Parathyroid adenoma (tissue), 2 donors: ENCODE measurements around the gene UQCC2.

Experiments used
- H2AFZ ChIP-seq: fragments of 300-600 bp; sonication (generic); one replicate; pipeline ENCODE4 v1.7.0; 2017; ENCODE audit warnings: antibody characterized with exemption, mild to moderate bottlenecking
- H3K27ac ChIP-seq: fragments of 300-600 bp; sonication (generic); one replicate; pipeline ENCODE4 v1.7.0; 2017
- H3K27me3 ChIP-seq: fragments of 300-600 bp; sonication (generic); one replicate; pipeline ENCODE4 v1.7.0; 2017; ENCODE audit warnings: low read length; ENCODE audit not compliant: control insufficient read depth, insufficient read depth
- H3K36me3 ChIP-seq: fragments of 300-600 bp; sonication (generic); one replicate; pipeline ENCODE4 v1.7.0; 2017; ENCODE audit warnings: low read length; ENCODE audit not compliant: control insufficient read depth, insufficient read depth
- H3K4me1 ChIP-seq: fragments of 300-600 bp; sonication (generic); one replicate; pipeline ENCODE4 v1.7.0; 2017; ENCODE audit warnings: control low read depth
- H3K4me2 ChIP-seq: fragments of 300-600 bp; sonication (generic); one replicate; pipeline ENCODE4 v1.7.0; 2017; ENCODE audit warnings: low read length
- H3K4me3 ChIP-seq: fragments of 300-600 bp; sonication (generic); one replicate; pipeline ENCODE4 v1.7.0; 2017; ENCODE audit warnings: low read depth, low read length
- H3K79me2 ChIP-seq: fragments of 300-600 bp; sonication (generic); one replicate; pipeline ENCODE4 v1.7.0; 2017; ENCODE audit warnings: control low read depth
- H3K9ac ChIP-seq: fragments of 300-600 bp; sonication (generic); one replicate; pipeline ENCODE4 v1.7.0; 2017; ENCODE audit warnings: mild to moderate bottlenecking
- H3K9me3 ChIP-seq: fragments of 300-600 bp; sonication (generic); one replicate; pipeline ENCODE4 v1.7.0; 2017; ENCODE audit warnings: low read length; ENCODE audit not compliant: control insufficient read depth
- CTCF ChIP-seq: fragments of 300-600 bp; sonication (generic); IDR thresholded peaks from one replicate; pipeline ENCODE4 v1.7.0; 2017; ENCODE audit warnings: antibody characterized with exemption, mild to moderate bottlenecking
- donor health status: primary hyperparathyroidism.

Gene UQCC2

GRCh38 chr6:33696548-33697518 lies 14.7 kb downstream of the UQCC2 start:
- H3K4me1 ChIP-seq: no peaks in the 10 kb centered on the region

GRCh38 chr6:33696076-33696475 lies 15.4 kb downstream of the UQCC2 start:
- no peaks in the 10 kb centered on the region for H3K36me3 ChIP-seq
- H3K4me3 ChIP-seq: no peak overlapping the region
- H3K27me3 ChIP-seq: no peaks in the 10 kb centered on the region
- H2AFZ ChIP-seq: no peak overlapping the region
- H3K4me1 ChIP-seq: no peaks in the 10 kb centered on the region
- no peaks in the 10 kb centered on the region for H3K79me2 ChIP-seq
- no peak overlapping the region for H3K4me2 ChIP-seq
- no peak overlapping the region for H3K9ac ChIP-seq
- H3K9me3 ChIP-seq: no peaks in the 10 kb centered on the region
- TF ChIP-seq CTCF: no peak
- H3K27ac ChIP-seq: no peak overlapping the region

More at GRCh38 chr6:33696548-33697518, 14.7 kb downstream of the UQCC2 start:
- Histone ChIP-seq H3K4me2 (no peak overlapping the region), H2AFZ (no peak overlapping the region), H3K36me3 (no peaks in the 10 kb centered on the region), H3K27me3 (no peaks in the 10 kb centered on the region), H3K27ac (peak overlapping the region; percentile 33), H3K79me2 (peaks cover 2% of the 10 kb centered on the region), H3K9ac (no peak overlapping the region), H3K9me3 (no peaks in the 10 kb centered on the region), H3K4me3 (no peak overlapping the region)
- no peak for TF ChIP-seq CTCF

- Histone ChIP-seq H3K36me3 (no peaks in the 10 kb centered on the region), H3K79me2 (no peaks in the 10 kb centered on the region), H3K9ac (no peak overlapping the region), H3K4me2 (no peak overlapping the region), H3K9me3 (no peaks in the 10 kb centered on the region), H3K4me3 (no peak overlapping the region), H3K27me3 (no peaks in the 10 kb centered on the region), H3K4me1 (no peaks in the 10 kb centered on the region), H3K27ac (no peak overlapping the region), H2AFZ (no peak overlapping the region)
- no peak for TF ChIP-seq CTCF
Measured at GRCh38 chr6:33695451-33695887, 16.0 kb downstream of the UQCC2 start.

- no peak for TF ChIP-seq CTCF
- H3K79me2 ChIP-seq: no peaks in the 10 kb centered on the region
- no peak overlapping the region for H2AFZ ChIP-seq
- no peaks in the 10 kb centered on the region for H3K4me1 ChIP-seq
- no peak overlapping the region for H3K9ac ChIP-seq
- no peak overlapping the region for H3K4me2 ChIP-seq
- no peak overlapping the region for H3K27ac ChIP-seq
- H3K36me3 ChIP-seq: no peaks in the 10 kb centered on the region
- H3K4me3 ChIP-seq: no peak overlapping the region
- H3K9me3 ChIP-seq: no peaks in the 10 kb centered on the region
- H3K27me3 ChIP-seq: no peaks in the 10 kb centered on the region
Measured at GRCh38 chr6:33694977-33695376, 16.5 kb downstream of the UQCC2 start.
